DND-41 (cell line): ENCODE measurements around the gene PHETA2.

Experiments used
- ATAC-seq: fragments of 200-7000 bp; cut with Tn5 transposase; 3 replicates; pipeline ENCODE4 v1.9.1; 2021; ENCODE audit warnings: low read depth; ENCODE audit not compliant: insufficient read depth
- DNase-seq: peaks from one replicate; pipeline ENCODE4 v3.0.0-alpha.2; 2020
- H2AFZ ChIP-seq: 2 replicates; pipeline ENCODE4 v1.6.0; 2012; ENCODE audit warnings: low read depth, low read length
- H3K27ac ChIP-seq: 2 replicates; pipeline ENCODE4 v1.5.1; 2012; ENCODE audit warnings: low read length, inconsistent platforms
- H3K27me3 ChIP-seq: fragments of 200-600 bp; sonication (generic); 2 replicates; pipeline ENCODE4 v1.6.0; 2012; ENCODE audit warnings: low read length, mild to moderate bottlenecking, inconsistent platforms; ENCODE audit not compliant: insufficient read depth, poor library complexity
- H3K36me3 ChIP-seq: 2 replicates; pipeline ENCODE4 v1.5.1; 2012; ENCODE audit warnings: low read length, inconsistent platforms; ENCODE audit not compliant: insufficient read depth
- H3K4me1 ChIP-seq: 2 replicates; pipeline ENCODE4 v1.5.1; 2012; ENCODE audit warnings: mild to moderate bottlenecking, low read length; ENCODE audit not compliant: insufficient read depth
- H3K4me2 ChIP-seq: 2 replicates; pipeline ENCODE4 v1.6.0; 2012; ENCODE audit warnings: mild to moderate bottlenecking, moderate library complexity, low read length, inconsistent platforms; ENCODE audit not compliant: insufficient read depth
- H3K4me3 ChIP-seq, 2 experiments: fragments of 200-600 bp in 1 of 2; shearing (Covaris generic) in 1 of 2; 2 replicates each; pipeline ENCODE4 v1.5.1; 2012 to 2016; ENCODE audit warnings: inconsistent platforms in 2 of 2, low read length in 2 of 2, mild to moderate bottlenecking in 2 of 2, low read depth in 1 of 2, moderate library complexity in 1 of 2
- H3K79me2 ChIP-seq: 2 replicates; pipeline ENCODE4 v1.6.0; 2012; ENCODE audit warnings: low read length, inconsistent platforms; ENCODE audit not compliant: insufficient read depth
- H3K9ac ChIP-seq: 2 replicates; pipeline ENCODE4 v1.6.0; 2012; ENCODE audit warnings: low read depth, mild to moderate bottlenecking, inconsistent platforms, low read length, moderate library complexity
- H3K9me3 ChIP-seq: 2 replicates; pipeline ENCODE4 v1.5.1; 2012; ENCODE audit warnings: low read length, moderate library complexity, mild to moderate bottlenecking, inconsistent platforms; ENCODE audit not compliant: insufficient read depth, severe bottlenecking
- H4K20me1 ChIP-seq: 2 replicates; pipeline ENCODE4 v1.6.0; 2012; ENCODE audit warnings: low read length; ENCODE audit not compliant: insufficient read depth
- EZH2 ChIP-seq: IDR thresholded peaks from 3 replicates; pipeline ENCODE4 v1.6.1; 2012; ENCODE audit warnings: borderline replicate concordance, low read depth, mild to moderate bottlenecking, moderate library complexity, low read length, inconsistent platforms; ENCODE audit not compliant: severe bottlenecking
- TF ChIP-seq, protein P1 (sequence below): IDR thresholded peaks from 2 replicates; pipeline ENCODE4 v1.5.1; 2012; ENCODE audit warnings: borderline replicate concordance, low read length, moderate library complexity, mild to moderate bottlenecking; ENCODE audit not compliant: poor library complexity, severe bottlenecking; ENCODE audit errors: extremely low read depth

PHETA2 gene

DNA sequence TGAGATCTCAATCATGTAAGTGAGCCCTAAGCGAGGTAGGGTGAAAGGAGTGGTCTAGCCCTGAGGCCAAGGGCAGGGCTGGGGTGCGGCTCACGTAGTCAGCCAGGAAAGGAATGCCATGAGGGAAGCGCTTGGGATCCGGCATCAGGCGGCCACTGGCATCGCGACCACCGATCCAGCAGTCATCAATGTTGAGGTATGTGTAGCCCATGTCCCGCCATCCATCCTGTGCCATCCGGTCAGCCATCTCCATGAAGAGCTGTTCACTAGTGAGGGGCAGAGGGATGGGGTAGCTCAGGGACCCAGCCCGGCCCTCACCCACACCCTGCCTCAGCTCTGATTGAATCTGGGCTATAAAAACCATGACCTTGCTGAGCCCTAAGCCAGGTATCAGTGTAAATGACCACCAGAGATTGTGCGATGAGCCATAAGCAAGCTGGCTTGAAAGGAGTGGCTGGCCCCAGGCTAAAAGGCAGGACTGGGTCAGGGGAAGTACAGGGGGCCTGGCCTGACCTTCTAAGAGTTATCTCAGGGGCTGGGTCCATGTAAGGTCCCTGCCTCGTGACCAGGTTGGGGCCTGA, 6.3 kb upstream of the PHETA2 start:
- H3K27me3 ChIP-seq = no peaks in the 10 kb centered on the region
- no peak for ATAC-seq
- no peak overlapping the region for H2AFZ ChIP-seq
- peaks cover 29% of the 10 kb centered on the region for H3K4me1 ChIP-seq
- H3K36me3 ChIP-seq = peaks cover 31% of the 10 kb centered on the region
- TF ChIP-seq, protein P1, sequence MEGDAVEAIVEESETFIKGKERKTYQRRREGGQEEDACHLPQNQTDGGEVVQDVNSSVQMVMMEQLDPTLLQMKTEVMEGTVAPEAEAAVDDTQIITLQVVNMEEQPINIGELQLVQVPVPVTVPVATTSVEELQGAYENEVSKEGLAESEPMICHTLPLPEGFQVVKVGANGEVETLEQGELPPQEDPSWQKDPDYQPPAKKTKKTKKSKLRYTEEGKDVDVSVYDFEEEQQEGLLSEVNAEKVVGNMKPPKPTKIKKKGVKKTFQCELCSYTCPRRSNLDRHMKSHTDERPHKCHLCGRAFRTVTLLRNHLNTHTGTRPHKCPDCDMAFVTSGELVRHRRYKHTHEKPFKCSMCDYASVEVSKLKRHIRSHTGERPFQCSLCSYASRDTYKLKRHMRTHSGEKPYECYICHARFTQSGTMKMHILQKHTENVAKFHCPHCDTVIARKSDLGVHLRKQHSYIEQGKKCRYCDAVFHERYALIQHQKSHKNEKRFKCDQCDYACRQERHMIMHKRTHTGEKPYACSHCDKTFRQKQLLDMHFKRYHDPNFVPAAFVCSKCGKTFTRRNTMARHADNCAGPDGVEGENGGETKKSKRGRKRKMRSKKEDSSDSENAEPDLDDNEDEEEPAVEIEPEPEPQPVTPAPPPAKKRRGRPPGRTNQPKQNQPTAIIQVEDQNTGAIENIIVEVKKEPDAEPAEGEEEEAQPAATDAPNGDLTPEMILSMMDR = no peak
- no peak for TF ChIP-seq EZH2
- no peak overlapping the region for H3K4me3 ChIP-seq
- no peaks in the 10 kb centered on the region for H3K9me3 ChIP-seq
- H3K9ac ChIP-seq = no peak overlapping the region
- H4K20me1 ChIP-seq = no peaks in the 10 kb centered on the region
- no peak overlapping the region for H3K27ac ChIP-seq
- H3K79me2 ChIP-seq = peaks cover 8% of the 10 kb centered on the region; the same call in 1 of the 2 replicates
- DNase-seq = no peak
- H3K4me2 ChIP-seq = no peak overlapping the region

- Histone ChIP-seq H4K20me1 (no peaks in the 10 kb centered on the region), H3K79me2 (peaks cover 8% of the 10 kb centered on the region; the same call in 1 of the 2 replicates), H3K27ac (no peak overlapping the region), H3K27me3 (no peaks in the 10 kb centered on the region), H3K36me3 (peaks cover 28% of the 10 kb centered on the region), H2AFZ (no peak overlapping the region), H3K4me1 (peaks cover 29% of the 10 kb centered on the region), H3K9ac (no peak overlapping the region), H3K4me3 (no peak overlapping the region), H3K4me2 (no peak overlapping the region), H3K9me3 (no peaks in the 10 kb centered on the region)
- ATAC-seq (no peak), DNase-seq (no peak)
- TF ChIP-seq, protein P1 = no peak
- no peak for TF ChIP-seq EZH2
These were observed 5.8 kb upstream of the PHETA2 start for GRCh38 chr22:42068291-42068690.

DNA sequence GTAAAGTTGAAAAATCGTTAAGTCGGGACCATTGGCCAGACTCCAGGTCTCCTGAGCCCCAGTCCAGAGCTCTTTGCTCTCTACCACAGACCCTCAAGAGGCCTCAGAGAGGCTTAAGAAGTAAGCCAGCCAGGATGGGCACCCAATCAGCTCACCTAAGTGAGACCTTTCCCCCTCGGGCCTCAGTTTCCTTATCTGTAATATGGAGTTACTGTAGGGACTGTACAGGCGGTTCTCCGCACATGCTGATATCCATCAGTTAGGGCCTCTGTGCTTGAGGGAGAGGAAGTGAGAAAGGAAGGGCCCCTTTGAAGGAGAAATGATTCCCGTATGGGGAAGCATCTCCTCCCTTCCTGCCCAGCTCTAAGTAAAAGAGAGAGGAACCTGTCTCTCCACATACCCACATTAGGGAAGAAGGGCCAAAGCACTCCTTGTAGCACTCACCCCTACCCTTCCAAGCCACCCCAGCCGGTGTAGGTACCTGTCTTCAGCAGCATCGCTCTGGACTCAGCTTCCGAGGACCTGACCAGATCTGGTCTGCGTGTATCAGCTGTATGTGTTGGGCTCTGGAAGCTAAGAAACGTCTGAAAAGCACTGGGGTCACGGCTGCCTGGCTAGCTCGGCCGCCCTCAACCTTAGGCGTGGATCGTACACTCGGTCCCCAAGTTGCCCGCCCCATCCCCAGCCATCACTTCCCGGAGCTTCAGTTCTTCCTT, 4.1 kb upstream of the PHETA2 start:
- H2AFZ ChIP-seq = peak overlapping the region; percentile 93
- peaks cover 29% of the 10 kb centered on the region for H3K4me1 ChIP-seq
- peak overlapping the region; percentile 71 for H3K9ac ChIP-seq

More for the DNA sequence above, 4.1 kb upstream of the PHETA2 start:
- H3K36me3 ChIP-seq = peaks cover 28% of the 10 kb centered on the region
- no peaks in the 10 kb centered on the region for H3K9me3 ChIP-seq
- H3K79me2 ChIP-seq = peaks cover 8% of the 10 kb centered on the region; the same call in 1 of the 2 replicates
- H3K4me3 ChIP-seq = peak overlapping the region; percentile 34 to 72; a peak in 3 of 4 replicates
- ATAC-seq (no peak), DNase-seq (no peak)
- H3K27ac ChIP-seq = peak overlapping the region; percentile 92
- TF ChIP-seq, protein P1 = no peak
- TF ChIP-seq EZH2 = no peak
- H3K27me3 ChIP-seq = no peaks in the 10 kb centered on the region
- H3K4me2 ChIP-seq = peak overlapping the region; percentile 91
- H4K20me1 ChIP-seq = no peaks in the 10 kb centered on the region
